HUDEP-2 (cell line): ENCODE results near the gene BLOC1S4.
A peak's percentile ranks its signal among the peaks of the same experiment; 100 is the strongest.
"Not testable (repeated sequence)": the region's sequence is repeated elsewhere in the genome, so short reads cannot be mapped to it uniquely, and the experiment has no call there.

Experiments used
- DNase-seq, 76 experiments: peaks; one replicate each; lab custom pipeline; 2025; ENCODE audit not compliant: unreplicated experiment in 76 of 76; lab: John Stamatoyannopoulos, UW

Gene BLOC1S4

GRCh38 chr4:6716018-6716911 is at the start of gene BLOC1S4:
TSS of gene BLOC1S4 (plus strand) at chr4:6716174. CDS start at chr4:6716210, 36 bp downstream.
- peak in 75 of 76 experiments; percentile 7 to 88 (median 77) for DNase-seq

GRCh38 chr4:6668391-6668790 is 47.6 kb upstream of the BLOC1S4 start:
- no peak for DNase-seq

GRCh38 chr4:6671648-6672047 is 44.3 kb upstream of the BLOC1S4 start:
- DNase-seq = no peak

- no peak for DNase-seq
Observed at GRCh38 chr4:6672131-6672530, 43.8 kb upstream of the BLOC1S4 start.

GRCh38 chr4:6672541-6673190 is 43.3 kb upstream of the BLOC1S4 start:
- not testable (repeated sequence) for DNase-seq

GRCh38 chr4:6673191-6673659 is 42.7 kb upstream of the BLOC1S4 start:
- DNase-seq = peak in 39 of 76 experiments; percentile 11 to 62 (median 33)

- peak in 75 of 76 experiments; percentile 32 to 94 (median 88) for DNase-seq
Observed at GRCh38 chr4:6673660-6674499, 42.1 kb upstream of the BLOC1S4 start.

GRCh38 chr4:6674500-6675149 is 41.3 kb upstream of the BLOC1S4 start:
- DNase-seq = peak in 43 of 76 experiments; percentile 8 to 71 (median 30)

GRCh38 chr4:6676722-6677558 is 39.0 kb upstream of the BLOC1S4 start:
- no peak for DNase-seq

- DNase-seq = no peak
Observed at GRCh38 chr4:6680372-6681034, 35.5 kb upstream of the BLOC1S4 start.

GRCh38 chr4:6681191-6681590 is 34.8 kb upstream of the BLOC1S4 start:
- DNase-seq = peak in 17 of 76 experiments; percentile 1 to 38 (median 13)

- no peak for DNase-seq
Observed at GRCh38 chr4:6682862-6683590, 32.9 kb upstream of the BLOC1S4 start.

- DNase-seq = no peak
Observed at GRCh38 chr4:6684656-6685055, 31.3 kb upstream of the BLOC1S4 start.

GRCh38 chr4:6686104-6686787 is 29.7 kb upstream of the BLOC1S4 start:
- DNase-seq = no peak

GRCh38 chr4:6687947-6688878 is 27.8 kb upstream of the BLOC1S4 start:
- DNase-seq = no peak

- DNase-seq = peak in 10 of 76 experiments; percentile 13 to 23 (median 17)
Observed at GRCh38 chr4:6688879-6689505, 27.0 kb upstream of the BLOC1S4 start.
